Measurements from ENCODE around the gene TMEM101. TPM values are rescaled to one million over a fixed set of nuclear protein-coding genes. Genes with fewer than 3 reads are reported as not detected.

Gene TMEM101
- total RNA-seq, 1 experiment from 2014 or later, result 25.6 TPM

DNA sequence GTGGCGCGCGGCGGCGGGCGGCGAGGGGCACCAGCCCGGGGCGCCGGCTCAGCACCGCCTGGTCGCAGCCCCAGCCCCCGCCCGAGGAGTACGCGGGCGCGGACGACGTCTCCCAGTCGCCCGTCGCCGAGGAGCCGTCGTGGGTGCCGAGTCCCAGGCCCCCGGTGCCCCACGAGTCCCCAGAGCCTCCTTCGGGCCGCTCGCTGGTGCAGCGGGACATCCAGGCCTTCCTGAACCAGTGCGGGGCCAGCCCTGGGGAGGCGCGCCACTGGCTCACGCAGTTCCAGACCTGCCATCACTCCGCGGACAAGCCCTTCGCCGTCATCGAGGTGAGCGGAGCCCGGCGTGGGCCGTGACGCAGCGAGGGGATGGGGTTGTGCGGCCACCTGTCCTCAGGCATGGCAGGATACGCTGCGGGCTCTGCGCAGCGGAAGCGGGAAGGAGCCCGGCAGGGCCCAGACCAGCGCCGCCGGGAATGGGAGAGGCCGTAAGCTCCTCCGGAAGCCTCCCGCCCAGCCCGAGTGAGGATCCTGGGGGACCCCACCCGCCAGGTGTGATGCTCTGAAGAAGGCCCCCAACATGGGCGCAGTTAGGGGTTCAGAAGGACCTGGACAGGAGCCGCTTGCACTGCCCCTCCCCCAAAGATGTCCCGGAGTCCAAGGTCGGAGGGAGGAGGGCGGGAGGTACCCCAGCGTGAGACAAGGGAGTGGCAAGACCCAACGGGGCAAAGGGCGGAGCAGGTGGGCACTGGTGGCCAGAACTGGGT is 9.8 kb downstream of the TMEM101 start:
- CTCF ChIA-PET, result interaction anchor here (0.6 to 1.3 kb wide), 3 partner anchors 10 to 152 kb away, joined by 3 read pairs; no protein-coding TSS in a partner anchor
- POLR2A ChIA-PET, result no interaction called here
- no TSS peak for BruUV-seq (replicated peaks)
- Mint-ChIP-seq H3K27me3 (ENCODE audit: insufficient read depth, unreplicated experiment) (no peaks in the 10 kb centered on the region), H3K4me1 (ENCODE audit: insufficient read depth, unreplicated experiment) (peaks cover 14% of the 10 kb centered on the region), H3K9me3 (ENCODE audit: unreplicated experiment) (no peaks in the 10 kb centered on the region), H3K36me3 (ENCODE audit: insufficient read depth, unreplicated experiment) (peaks cover 16% of the 10 kb centered on the region), H3K4me3 (ENCODE audit: unreplicated experiment) (no peak overlapping the region), H3K27ac (ENCODE audit: low read depth, unreplicated experiment) (no peak overlapping the region)
- intact Hi-C loops (cut with micrococcal nuclease), result no loop called here
- TF ChIP-seq, protein P1, sequence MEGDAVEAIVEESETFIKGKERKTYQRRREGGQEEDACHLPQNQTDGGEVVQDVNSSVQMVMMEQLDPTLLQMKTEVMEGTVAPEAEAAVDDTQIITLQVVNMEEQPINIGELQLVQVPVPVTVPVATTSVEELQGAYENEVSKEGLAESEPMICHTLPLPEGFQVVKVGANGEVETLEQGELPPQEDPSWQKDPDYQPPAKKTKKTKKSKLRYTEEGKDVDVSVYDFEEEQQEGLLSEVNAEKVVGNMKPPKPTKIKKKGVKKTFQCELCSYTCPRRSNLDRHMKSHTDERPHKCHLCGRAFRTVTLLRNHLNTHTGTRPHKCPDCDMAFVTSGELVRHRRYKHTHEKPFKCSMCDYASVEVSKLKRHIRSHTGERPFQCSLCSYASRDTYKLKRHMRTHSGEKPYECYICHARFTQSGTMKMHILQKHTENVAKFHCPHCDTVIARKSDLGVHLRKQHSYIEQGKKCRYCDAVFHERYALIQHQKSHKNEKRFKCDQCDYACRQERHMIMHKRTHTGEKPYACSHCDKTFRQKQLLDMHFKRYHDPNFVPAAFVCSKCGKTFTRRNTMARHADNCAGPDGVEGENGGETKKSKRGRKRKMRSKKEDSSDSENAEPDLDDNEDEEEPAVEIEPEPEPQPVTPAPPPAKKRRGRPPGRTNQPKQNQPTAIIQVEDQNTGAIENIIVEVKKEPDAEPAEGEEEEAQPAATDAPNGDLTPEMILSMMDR (IDR thresholded peaks at IDR 0.05; ENCODE audit: unreplicated experiment), result no peak
- DNase-seq (ENCODE audit: unreplicated experiment), result no peak

DNA sequence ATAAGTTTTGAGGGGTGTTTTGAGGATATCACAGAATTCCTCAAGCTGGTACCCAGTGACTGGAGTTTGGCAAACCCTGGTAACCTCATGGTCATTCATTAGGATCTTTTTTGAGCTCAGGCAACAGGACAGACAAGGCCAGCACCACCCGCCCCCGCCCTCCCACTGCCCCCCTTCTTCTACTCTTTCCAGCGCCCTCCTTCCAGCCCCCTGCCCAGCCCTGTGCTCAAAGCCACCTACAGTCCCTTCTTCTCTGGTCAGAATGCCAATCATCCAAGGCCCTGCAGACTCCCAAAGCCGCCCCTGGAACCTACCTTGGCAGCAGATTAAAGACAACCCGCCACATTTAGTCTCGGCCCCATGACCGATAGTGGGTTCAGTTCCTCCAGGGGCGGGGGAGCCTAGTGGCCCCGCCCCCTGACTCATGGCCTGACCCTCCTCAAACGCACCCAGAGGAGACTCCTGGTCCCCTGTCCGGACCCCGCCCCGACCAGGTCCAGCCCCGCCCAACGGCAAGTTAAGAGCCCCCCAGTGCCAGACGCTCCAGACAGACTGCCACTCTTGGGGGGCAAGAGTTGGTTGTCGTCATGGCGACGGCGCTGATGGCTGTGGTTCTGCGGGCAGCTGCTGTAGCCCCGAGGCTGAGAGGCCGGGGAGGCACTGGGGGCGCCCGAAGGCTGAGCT is 10.5 kb downstream of the TMEM101 start, which contains the start of gene NAGS:
TSS of gene NAGS (plus strand) at position 546 of the 684 bp plus-strand sequence. CDS start at position 588, 42 bp downstream.
- Mint-ChIP-seq H3K4me3 (ENCODE audit: unreplicated experiment) (no peak within 1 kb of the TSS), H3K9me3 (ENCODE audit: unreplicated experiment) (no peaks in the 10 kb centered on the region), H3K27me3 (ENCODE audit: insufficient read depth, unreplicated experiment) (no peaks in the 10 kb centered on the region), H3K27ac (ENCODE audit: low read depth, unreplicated experiment) (no peak within 1 kb of the TSS), H3K4me1 (ENCODE audit: insufficient read depth, unreplicated experiment) (peaks cover 14% of the 10 kb centered on the region), H3K36me3 (ENCODE audit: insufficient read depth, unreplicated experiment) (peaks cover 9% of the 10 kb centered on the region)
- no TSS peak for BruUV-seq (replicated peaks)
- ChIA-PET CTCF (interaction anchor here (0.6 to 1.3 kb wide), 3 partner anchors 9 to 94 kb away, joined by 3 to 6 read pairs (median 4); no protein-coding TSS in a partner anchor), POLR2A (no interaction called here)
- intact Hi-C loops (cut with micrococcal nuclease), result no loop called here
- TF ChIP-seq, protein P1 (IDR thresholded peaks at IDR 0.05; ENCODE audit: unreplicated experiment), result no peak
- DNase-seq (ENCODE audit: unreplicated experiment), result no peak

DNA sequence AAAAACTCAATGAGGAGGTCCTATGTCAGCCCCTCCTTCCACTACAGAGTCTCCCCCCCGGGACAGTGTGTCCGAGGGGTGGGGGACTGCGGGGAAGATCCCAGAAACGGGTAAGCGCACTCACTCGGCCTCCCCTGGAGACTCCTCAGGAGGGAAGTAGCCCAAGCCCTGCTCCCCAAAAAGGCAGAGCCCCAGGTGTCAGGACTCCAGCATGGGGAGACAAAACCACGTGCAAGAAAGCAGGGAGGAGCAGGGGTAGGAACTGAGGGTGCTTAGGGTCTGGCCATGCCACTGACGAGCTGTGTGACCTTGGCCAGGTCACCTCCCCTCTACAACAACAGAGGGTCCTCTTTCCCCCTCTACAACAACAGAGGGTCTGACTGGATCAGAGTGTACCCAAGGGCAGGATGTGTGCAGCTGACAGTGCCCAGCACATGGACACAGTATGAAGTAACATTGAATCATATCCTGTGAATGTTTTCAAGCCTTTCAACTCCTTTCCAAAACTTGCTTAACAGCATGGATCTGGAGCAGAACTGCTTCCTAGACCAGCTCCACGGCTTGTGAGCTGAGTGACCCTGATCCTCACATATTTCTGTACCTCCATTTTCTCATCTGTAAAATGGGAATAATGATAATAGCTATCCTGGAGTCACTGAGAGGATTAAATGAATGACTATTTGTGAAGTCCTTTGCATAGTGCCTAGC is 12.5 kb downstream of the TMEM101 start:
- ChIA-PET CTCF (interaction anchor here (1.0 to 1.8 kb wide), 4 partner anchors 9 to 124 kb away, joined by 3 to 5 read pairs (median 4); no protein-coding TSS in a partner anchor), POLR2A (interaction anchor here (0.5 kb wide), 1 partner anchor 80 kb away, joined by 3 read pairs; no protein-coding TSS in a partner anchor)
- no peaks in the 10 kb centered on the region for H3K9me3 Mint-ChIP-seq (ENCODE audit: unreplicated experiment)
- H3K4me3 Mint-ChIP-seq (ENCODE audit: unreplicated experiment), result no peak overlapping the region
- intact Hi-C loops (cut with micrococcal nuclease), result no loop called here
- peak; percentile 81 for DNase-seq (ENCODE audit: unreplicated experiment)
- no peaks in the 10 kb centered on the region for H3K27me3 Mint-ChIP-seq (ENCODE audit: insufficient read depth, unreplicated experiment)
- peaks cover 5% of the 10 kb centered on the region for H3K36me3 Mint-ChIP-seq (ENCODE audit: insufficient read depth, unreplicated experiment)
- H3K4me1 Mint-ChIP-seq (ENCODE audit: insufficient read depth, unreplicated experiment), result peaks cover 14% of the 10 kb centered on the region
- BruUV-seq (replicated peaks), result TSS peak; percentile 20
- TF ChIP-seq, protein P1 (IDR thresholded peaks at IDR 0.05; ENCODE audit: unreplicated experiment), result no peak
- peak overlapping the region; percentile 41 for H3K27ac Mint-ChIP-seq (ENCODE audit: low read depth, unreplicated experiment)
